Spleen (tissue), 11 donors: ENCODE results near the gene DNAAF6. TPM values are rescaled to one million over a fixed set of nuclear protein-coding genes. Genes with fewer than 3 reads are reported as not detected.

Source experiments
- DNase-seq: peaks from one replicate; pipeline ENCODE4 v3.0.0-alpha.2; 2020
- H3K27ac ChIP-seq, 8 donors: fragments of 200-600 bp; sonication (generic) in 7 of 8; 1 replicate in 4 of 8; 2 replicates in 4 of 8; pipeline versions ENCODE4 v1.5.0 to v1.8.0; 2016 to 2021; ENCODE audit warnings: inconsistent platforms in 4 of 8, mild to moderate bottlenecking in 4 of 8, moderate library complexity in 1 of 8
- H3K27me3 ChIP-seq, 7 donors: fragments of 200-600 bp; sonication (generic) in 6 of 7; replicated peaks in 1 of 7; 1 replicate in 4 of 7; 2 replicates in 3 of 7; pipeline versions ENCODE4 v1.5.0 to v1.8.0; 2016 to 2021; ENCODE audit warnings: inconsistent platforms in 3 of 7, mild to moderate bottlenecking in 1 of 7
- H3K36me3 ChIP-seq, 6 donors: fragments of 200-600 bp; sonication (generic) in 5 of 6; 1 replicate in 4 of 6; 2 replicates in 2 of 6; pipeline versions ENCODE4 v1.5.0 to v1.8.0; 2016 to 2021; ENCODE audit warnings: inconsistent platforms in 2 of 6
- H3K4me1 ChIP-seq, 6 donors: fragments of 200-600 bp; sonication (generic) in 5 of 6; 1 replicate in 3 of 6; 2 replicates in 3 of 6; pipeline versions ENCODE4 v1.5.0 to v1.8.0; 2016 to 2021; ENCODE audit warnings: inconsistent platforms in 3 of 6
- H3K4me3 ChIP-seq, 8 donors: fragments of 200-600 bp; sonication (generic) in 7 of 8; 1 replicate in 4 of 8; 2 replicates in 4 of 8; pipeline versions ENCODE4 v1.5.0 to v1.8.0; 2016 to 2021; ENCODE audit warnings: inconsistent platforms in 4 of 8, mild to moderate bottlenecking in 4 of 8, moderate library complexity in 2 of 8
- H3K9me3 ChIP-seq, 8 donors: fragments of 200-600 bp; sonication (generic) in 7 of 8; 1 replicate in 4 of 8; 2 replicates in 4 of 8; pipeline versions ENCODE4 v1.5.0 to v1.8.0; 2016 to 2021; ENCODE audit warnings: inconsistent platforms in 4 of 8
- CTCF ChIP-seq, 11 experiments: fragments of 200-600 bp in 7 of 11; fragments of 450-650 bp in 4 of 11; sonication (generic) in 4 of 11; IDR thresholded peaks in 8 of 11; conservative IDR thresholded peaks in 3 of 11; 1 replicate in 7 of 11; 2 replicates in 4 of 11; pipeline versions ENCODE4 v1.4.0 to v1.8.0; 2016 to 2021; ENCODE audit warnings: antibody characterized with exemption in 11 of 11, inconsistent platforms in 4 of 11, mild to moderate bottlenecking in 1 of 11
- POLR2A ChIP-seq, 3 donors: fragments of 450-650 bp; IDR thresholded peaks; one replicate each; pipeline ENCODE4 v1.5.1; 2017; ENCODE audit warnings: antibody characterized with exemption in 3 of 3, mild to moderate bottlenecking in 1 of 3
- POLR2AphosphoS5 ChIP-seq, 3 donors: sonication (generic); formaldehyde crosslinking; IDR thresholded peaks; one replicate each; pipeline ENCODE4 v1.5.1; 2017; ENCODE audit warnings: antibody characterized with exemption in 3 of 3
- WGBS, 5 donors: extraction: QIAGEN DNeasy Blood & Tissue Kit in 3 of 5; methylation state at CpG; one replicate each; pipeline versions ENCODE4 v1.1.5 to v1.1.7; 2013 to 2018; 5-methylcytosine and 5-hydroxymethylcytosine counted together
- intact Hi-C: fragments of 100-400 bp; cut with DNase I; formaldehyde crosslinking; loops from one replicate; pipeline ENCODE4 v1.15.0; 2023; ENCODE audit warnings: low total_unique reads
- polyA plus RNA-seq, 3 donors: library from polyadenylated mRNA; stranded (reverse); fragments of 200-250 nt; gene quantifications; one replicate each; pipeline ENCODE4 v1.2.1, GENCODE V29; 2013
- total RNA-seq, 7 donors: library from RNA; depleted of rRNA in 3 of 7; stranded (reverse); fragments of >200 nt in 3 of 7; fragmentation: NEBNext Ultra II Directional in 4 of 7; extraction: Animal tissue kit (Norgen Biotek cat#: 25700) in 4 of 7; gene quantifications; one replicate each; pipeline versions ENCODE4 v1.1.0 to v1.2.1, GENCODE V29; 2016 to 2021
- donor health status: healthy with polysubstance abuse.
- donor health status: DM: no; HTN: no; CAD: no; lungs with moderate emphysema.
- donor health status: DM: no; HTN: no; CAD: no.
- donor health status: Bipolar disorder and iron deficiency.
- donor health status: healthy.
- donor health status: DM: no; HTN: no; CAD: no.
- donor health status: DM: yes; HTN: yes; CAD: no.

Gene DNAAF6
- total and polyA plus RNA-seq, 10 donors, result not detected

GRCh38 chrX:107199491-107199890 is 6.9 kb upstream of the DNAAF6 start:
- H3K4me3 ChIP-seq, result no peak overlapping the region
- intact Hi-C loops, result no loop called here
- H3K27me3 ChIP-seq, result peaks cover 0 to 4% (median 0%) of the 10 kb centered on the region in 7 donors
- H3K4me1 ChIP-seq, result no peaks in the 10 kb centered on the region
- no peaks in the 10 kb centered on the region for H3K9me3 ChIP-seq
- no peak for DNase-seq
- WGBS, 5 donors, result 59 to 89% (median 87%) methylated on average over 3 of the region's 3 CpGs
- TF ChIP-seq CTCF (IDR thresholded peaks at IDR 0.05 in 8 of 11, conservative IDR thresholded peaks at IDR 0.05 in 3 of 11) (no peak), POLR2A (IDR thresholded peaks at IDR 0.05) (no peak)
- no peak overlapping the region for H3K27ac ChIP-seq
- no peaks in the 10 kb centered on the region for H3K36me3 ChIP-seq

GRCh38 chrX:107204068-107204605 is 2.3 kb upstream of the DNAAF6 start:
- Histone ChIP-seq H3K4me1 (peaks cover 0 to 8% (median 0%) of the 10 kb centered on the region in 6 donors), H3K36me3 (no peaks in the 10 kb centered on the region), H3K9me3 (no peaks in the 10 kb centered on the region), H3K4me3 (no peak overlapping the region), H3K27ac (no peak overlapping the region), H3K27me3 (peaks cover 0 to 12% (median 4%) of the 10 kb centered on the region in 7 donors)
- DNase-seq, result no peak
- intact Hi-C loops, result no loop called here
- TF ChIP-seq POLR2A (IDR thresholded peaks at IDR 0.05), result no peak
- TF ChIP-seq CTCF (IDR thresholded peaks at IDR 0.05 in 8 of 11, conservative IDR thresholded peaks at IDR 0.05 in 3 of 11), result no peak
- TF ChIP-seq POLR2AphosphoS5 (IDR thresholded peaks at IDR 0.05), result no peak
- 72 to 92% (median 81%) methylated on average over 6 of the region's 6 CpGs for WGBS, 5 donors

GRCh38 chrX:107206697-107207065 is 270 bp downstream of the DNAAF6 start:
- H3K27me3 ChIP-seq, result peaks cover 0 to 12% (median 2%) of the 10 kb centered on the region in 7 donors
- H3K36me3 ChIP-seq, result no peaks in the 10 kb centered on the region
- no peak for DNase-seq
- no peaks in the 10 kb centered on the region for H3K9me3 ChIP-seq
- WGBS, 5 donors, result 53 to 64% (median 55%) methylated on average over 9 of the region's 9 CpGs
- H3K4me3 ChIP-seq, result peak overlapping the region in 3 of 8 donors; percentile 39 to 72 (median 53)
- TF ChIP-seq CTCF (IDR thresholded peaks at IDR 0.05 in 8 of 11, conservative IDR thresholded peaks at IDR 0.05 in 3 of 11), result no peak
- no peak for TF ChIP-seq POLR2AphosphoS5 (IDR thresholded peaks at IDR 0.05)
- TF ChIP-seq POLR2A (IDR thresholded peaks at IDR 0.05), result no peak
- peaks cover 0 to 8% (median 0%) of the 10 kb centered on the region in 6 donors for H3K4me1 ChIP-seq
- intact Hi-C loops, result no loop called here
- H3K27ac ChIP-seq, result no peak overlapping the region

- Histone ChIP-seq H3K27ac (no peak overlapping the region), H3K36me3 (no peaks in the 10 kb centered on the region), H3K4me3 (no peak overlapping the region), H3K9me3 (no peaks in the 10 kb centered on the region), H3K4me1 (peaks cover 0 to 8% (median 0%) of the 10 kb centered on the region in 6 donors), H3K27me3 (peaks cover 0 to 12% (median 0%) of the 10 kb centered on the region in 7 donors)
- TF ChIP-seq POLR2A (IDR thresholded peaks at IDR 0.05) (no peak), POLR2AphosphoS5 (IDR thresholded peaks at IDR 0.05) (no peak), CTCF (IDR thresholded peaks at IDR 0.05 in 8 of 11, conservative IDR thresholded peaks at IDR 0.05 in 3 of 11) (no peak)
- DNase-seq, result no peak
- 76 to 96% (median 91%) methylated on average over 7 of the region's 7 CpGs for WGBS, 5 donors
- intact Hi-C loops, result no loop called here
Observed at GRCh38 chrX:107207089-107207488, 678 bp downstream of the DNAAF6 start.
